ENCODE data around the gene PFDN5. TPM values are rescaled to one million over a fixed set of nuclear protein-coding genes. Genes with fewer than 3 reads are reported as not detected.

Gene PFDN5
- total RNA-seq, 4 donors from 2014 or later, result 518 to 673 (median 591) TPM

DNA sequence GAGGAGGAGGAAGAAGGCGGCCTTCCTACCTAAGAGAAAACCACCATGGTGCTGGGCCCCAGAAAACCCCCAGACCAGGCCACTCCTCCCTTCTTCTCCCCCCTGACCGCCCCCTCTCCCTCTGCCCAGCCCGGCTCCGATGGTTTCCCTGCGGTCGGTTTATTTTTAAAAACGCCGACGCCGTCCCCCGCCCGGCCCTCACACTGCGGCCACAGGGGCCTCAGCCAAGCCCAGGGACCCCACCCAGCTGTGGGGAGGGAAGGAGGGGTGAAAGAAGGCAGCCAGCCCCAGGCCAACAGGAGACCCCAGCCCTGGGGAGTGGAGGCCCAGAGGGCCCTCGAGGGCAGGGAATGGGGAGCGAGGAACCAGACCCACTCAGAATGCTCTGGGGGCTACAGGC is 37.4 kb downstream of the PFDN5 start:
- no peak for DNase-seq (ENCODE audit: low spot score in 2 of 2)
- H3K27me3 ChIP-seq, result peaks cover 0 to 45% of the 10 kb centered on the region in 2 donors
- 39 to 54% methylated on average over 13 to 15 of the region's 15 CpGs for WGBS, 2 donors
- TF ChIP-seq POLR2A (IDR thresholded peaks at IDR 0.05) (no peak), EP300 (IDR thresholded peaks at IDR 0.05) (no peak)
- TF ChIP-seq, protein P1, sequence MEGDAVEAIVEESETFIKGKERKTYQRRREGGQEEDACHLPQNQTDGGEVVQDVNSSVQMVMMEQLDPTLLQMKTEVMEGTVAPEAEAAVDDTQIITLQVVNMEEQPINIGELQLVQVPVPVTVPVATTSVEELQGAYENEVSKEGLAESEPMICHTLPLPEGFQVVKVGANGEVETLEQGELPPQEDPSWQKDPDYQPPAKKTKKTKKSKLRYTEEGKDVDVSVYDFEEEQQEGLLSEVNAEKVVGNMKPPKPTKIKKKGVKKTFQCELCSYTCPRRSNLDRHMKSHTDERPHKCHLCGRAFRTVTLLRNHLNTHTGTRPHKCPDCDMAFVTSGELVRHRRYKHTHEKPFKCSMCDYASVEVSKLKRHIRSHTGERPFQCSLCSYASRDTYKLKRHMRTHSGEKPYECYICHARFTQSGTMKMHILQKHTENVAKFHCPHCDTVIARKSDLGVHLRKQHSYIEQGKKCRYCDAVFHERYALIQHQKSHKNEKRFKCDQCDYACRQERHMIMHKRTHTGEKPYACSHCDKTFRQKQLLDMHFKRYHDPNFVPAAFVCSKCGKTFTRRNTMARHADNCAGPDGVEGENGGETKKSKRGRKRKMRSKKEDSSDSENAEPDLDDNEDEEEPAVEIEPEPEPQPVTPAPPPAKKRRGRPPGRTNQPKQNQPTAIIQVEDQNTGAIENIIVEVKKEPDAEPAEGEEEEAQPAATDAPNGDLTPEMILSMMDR (IDR thresholded peaks at IDR 0.05), result no peak
- no peak overlapping the region for H3K27ac ChIP-seq
- H3K36me3 ChIP-seq, result no peaks in the 10 kb centered on the region
- no peaks in the 10 kb centered on the region for H3K9me3 ChIP-seq
- H3K4me1 ChIP-seq, result peaks cover 0 to 6% (median 0%) of the 10 kb centered on the region in 4 donors
- H3K4me3 ChIP-seq, result no peak overlapping the region

DNA sequence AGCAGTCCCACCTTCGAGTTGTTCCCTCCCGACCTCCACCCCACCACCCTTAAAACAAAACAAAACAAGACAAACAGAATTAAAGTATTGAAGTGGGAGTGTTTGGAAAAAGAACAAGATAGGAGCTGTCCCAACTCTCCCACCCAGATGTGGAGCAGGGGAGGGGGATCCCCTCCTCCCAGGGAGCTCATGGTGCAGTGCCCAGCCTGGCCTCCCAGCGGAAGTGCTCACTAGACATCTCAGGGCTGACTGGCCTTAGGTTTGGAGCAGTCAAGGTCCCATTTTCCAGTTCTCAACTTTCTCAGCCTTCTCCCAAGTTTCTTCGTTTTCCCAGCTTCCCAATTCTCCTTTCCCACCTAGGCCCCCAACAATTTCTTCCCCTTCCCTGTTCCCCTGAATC is 37.9 kb downstream of the PFDN5 start:
- no peak overlapping the region for H3K27ac ChIP-seq
- 86 to 88% methylated on average over 4 of the region's 4 CpGs for WGBS, 2 donors
- H3K9me3 ChIP-seq, result no peaks in the 10 kb centered on the region
- TF ChIP-seq POLR2A (IDR thresholded peaks at IDR 0.05) (no peak), EP300 (IDR thresholded peaks at IDR 0.05) (no peak)
- TF ChIP-seq, protein P1 (IDR thresholded peaks at IDR 0.05), result no peak
- peaks cover 0 to 6% (median 0%) of the 10 kb centered on the region in 4 donors for H3K4me1 ChIP-seq
- H3K4me3 ChIP-seq, result no peak overlapping the region
- H3K27me3 ChIP-seq, result peaks cover 0 to 51% of the 10 kb centered on the region in 2 donors
- H3K36me3 ChIP-seq, result no peaks in the 10 kb centered on the region
- DNase-seq (ENCODE audit: low spot score in 2 of 2), result no peak

DNA sequence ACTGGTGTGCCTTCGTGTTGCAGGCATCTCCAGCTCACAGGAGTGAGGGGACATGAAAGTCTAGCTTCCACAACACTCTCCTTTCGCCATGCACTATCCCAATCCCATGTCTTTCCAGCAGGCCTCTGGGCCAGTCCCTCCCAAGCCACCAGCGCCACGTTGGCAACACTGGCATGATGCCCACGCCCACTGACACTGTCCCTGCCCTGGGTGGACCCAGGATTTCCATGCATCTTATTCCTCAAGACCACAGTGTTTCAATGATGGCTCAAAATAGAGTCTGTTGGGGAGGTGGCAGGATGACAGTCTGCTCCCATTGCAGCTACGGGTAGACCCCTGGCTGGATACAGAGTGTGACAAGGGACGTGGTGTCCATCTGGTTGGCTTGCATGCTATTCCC is 38.5 kb downstream of the PFDN5 start:
- no peaks in the 10 kb centered on the region for H3K36me3 ChIP-seq
- peaks cover 0 to 56% of the 10 kb centered on the region in 2 donors for H3K27me3 ChIP-seq
- no peak overlapping the region for H3K4me3 ChIP-seq
- no peaks in the 10 kb centered on the region for H3K9me3 ChIP-seq
- TF ChIP-seq POLR2A (IDR thresholded peaks at IDR 0.05), result no peak
- TF ChIP-seq, protein P1 (IDR thresholded peaks at IDR 0.05), result no peak
- TF ChIP-seq EP300 (IDR thresholded peaks at IDR 0.05), result no peak
- DNase-seq (ENCODE audit: low spot score in 2 of 2), result no peak
- H3K27ac ChIP-seq, result no peak overlapping the region
- WGBS, 2 donors, result 74 to 79% methylated on average over 7 of the region's 7 CpGs
- H3K4me1 ChIP-seq, result peaks cover 0 to 6% (median 0%) of the 10 kb centered on the region in 4 donors

DNA sequence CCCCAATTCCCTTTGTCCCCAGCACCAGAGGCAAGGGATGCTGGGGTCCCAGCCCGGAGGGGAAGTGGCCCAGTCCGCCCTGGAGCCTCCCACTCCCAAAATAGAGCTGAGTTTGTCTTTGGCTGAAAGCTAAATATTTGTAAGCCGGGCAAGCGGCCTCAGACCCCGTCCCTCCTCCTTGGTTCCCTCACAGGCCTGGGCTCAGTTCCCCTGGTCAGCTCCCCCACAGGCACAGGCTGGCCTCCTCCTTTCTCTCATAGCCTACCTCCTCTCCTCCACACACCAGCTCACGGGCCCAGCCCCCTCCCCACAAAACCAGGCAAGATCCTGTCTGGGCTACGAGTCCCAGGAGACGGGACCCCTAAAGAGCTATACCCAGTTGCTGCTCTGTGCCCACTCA is 39.5 kb downstream of the PFDN5 start:
- peaks cover 0 to 6% (median 0%) of the 10 kb centered on the region in 4 donors for H3K4me1 ChIP-seq
- 76 to 88% methylated on average over 8 of the region's 8 CpGs for WGBS, 2 donors
- no peak overlapping the region for H3K4me3 ChIP-seq
- no peak for DNase-seq (ENCODE audit: low spot score in 2 of 2)
- H3K9me3 ChIP-seq, result no peaks in the 10 kb centered on the region
- no peaks in the 10 kb centered on the region for H3K36me3 ChIP-seq
- peaks cover 0 to 57% of the 10 kb centered on the region in 2 donors for H3K27me3 ChIP-seq
- no peak overlapping the region for H3K27ac ChIP-seq
- TF ChIP-seq EP300 (IDR thresholded peaks at IDR 0.05), result no peak
- TF ChIP-seq POLR2A (IDR thresholded peaks at IDR 0.05), result no peak
- TF ChIP-seq, protein P1 (IDR thresholded peaks at IDR 0.05), result no peak

DNA sequence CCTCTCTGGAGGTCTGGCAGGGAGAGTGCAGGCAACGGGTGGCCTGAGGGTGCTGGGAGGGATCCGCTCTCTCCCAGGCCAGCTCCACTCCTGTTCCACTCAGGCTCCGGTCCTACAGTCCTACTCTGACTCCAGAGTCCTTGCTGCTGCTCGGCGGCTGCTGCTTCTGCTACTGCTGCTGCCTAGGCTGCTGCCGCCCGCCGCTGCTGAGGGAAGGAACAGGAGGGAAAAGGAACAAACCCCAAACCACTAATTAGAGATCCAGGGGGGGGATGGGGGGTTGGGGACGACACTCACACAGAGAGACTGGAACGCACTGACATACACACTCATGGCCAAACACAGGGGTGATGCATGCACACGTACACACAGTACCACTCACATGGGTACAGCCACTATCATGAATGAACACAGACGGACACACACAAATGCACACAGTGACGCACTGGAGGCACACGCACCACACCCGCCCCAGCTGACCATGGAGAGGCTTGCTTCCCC is 40.9 kb downstream of the PFDN5 start, which contains the start of gene SP7:
SP7 (minus strand) TSS at position 174 of the 501 bp plus-strand sequence. CDS start 708 bp downstream, outside the sequence.
- Histone ChIP-seq H3K36me3 (no peaks in the 10 kb centered on the region), H3K4me3 (no peak within 1 kb of the TSS), H3K27me3 (peaks cover 0 to 52% of the 10 kb centered on the region in 2 donors), H3K9me3 (no peaks in the 10 kb centered on the region), H3K27ac (no peak within 1 kb of the TSS), H3K4me1 (peaks cover 0 to 6% (median 0%) of the 10 kb centered on the region in 4 donors)
- TF ChIP-seq POLR2A (IDR thresholded peaks at IDR 0.05), result no peak
- TF ChIP-seq, protein P1 (IDR thresholded peaks at IDR 0.05), result no peak
- no peak for TF ChIP-seq EP300 (IDR thresholded peaks at IDR 0.05)
- DNase-seq (ENCODE audit: low spot score in 2 of 2), result no peak
- WGBS, 2 donors, result 41 to 49% methylated on average over 15 of the region's 15 CpGs

All from tibial nerve (tissue), 4 donors.